SK-N-MC (cell line): Measurements from ENCODE around the gene PSEN1.

Experiments
- EZH2 ChIP-seq: fragments of 200-600 bp; sonication (generic); IDR thresholded peaks from one replicate; pipeline ENCODE4 v1.6.1; 2017; ENCODE audit warnings: antibody characterized with exemption
- FOXP2 ChIP-seq: optimal IDR thresholded peaks from 2 replicates; pipeline ENCODE3; 2011; ENCODE audit warnings: mild to moderate bottlenecking, moderate library complexity; ENCODE audit not compliant: insufficient read depth; ENCODE audit errors: extremely low read length, control extremely low read depth
- POLR2AphosphoS5 ChIP-seq: IDR thresholded peaks from 2 replicates; pipeline ENCODE4 v1.6.1; 2012; ENCODE audit warnings: mild to moderate bottlenecking, low read depth, low read length, borderline replicate concordance

DNA sequence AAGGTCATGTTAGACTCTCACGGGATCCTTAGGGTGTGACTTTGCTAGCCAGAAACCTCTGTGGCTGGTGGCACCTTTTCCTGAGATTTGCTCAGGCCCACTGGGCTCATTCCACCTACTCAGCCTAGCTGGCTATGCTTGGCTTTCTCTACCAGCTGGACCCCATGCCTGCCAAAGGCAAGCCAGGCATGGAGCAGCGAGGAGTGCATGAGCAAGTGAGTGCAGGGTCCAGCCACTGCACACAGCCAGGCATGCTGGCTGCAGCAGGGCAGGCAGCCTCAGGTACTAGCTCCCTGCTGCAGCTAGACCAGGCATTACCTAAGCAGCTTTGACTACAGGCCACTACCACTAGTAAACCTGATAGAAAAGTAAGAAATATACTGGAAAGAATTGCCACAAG is 71.3 kb downstream of the PSEN1 start:
- TF ChIP-seq POLR2AphosphoS5 (no peak), EZH2 (no peak), FOXP2 (no peak)
